ENCODE data around the gene CCDC38.

GRCh38 chr12:95970905-95971304, 28.5 kb upstream of the CCDC38 start:
- TF ChIP-seq RAD21 (IDR thresholded peaks at IDR 0.05) = no peak
- TF ChIP-seq ATF3 (IDR thresholded peaks at IDR 0.05) = no peak
- no peak for TF ChIP-seq GABPA (IDR thresholded peaks at IDR 0.05 in 1 of 2, conservative IDR thresholded peaks at IDR 0.05 in 1 of 2)
